DMS79 (cell line): Measurements from ENCODE around the gene PPOX.

Experiments
- DNase-seq: peaks from one replicate; lab custom pipeline; 2025; lab: John Stamatoyannopoulos, UW

The PPOX gene

DNA sequence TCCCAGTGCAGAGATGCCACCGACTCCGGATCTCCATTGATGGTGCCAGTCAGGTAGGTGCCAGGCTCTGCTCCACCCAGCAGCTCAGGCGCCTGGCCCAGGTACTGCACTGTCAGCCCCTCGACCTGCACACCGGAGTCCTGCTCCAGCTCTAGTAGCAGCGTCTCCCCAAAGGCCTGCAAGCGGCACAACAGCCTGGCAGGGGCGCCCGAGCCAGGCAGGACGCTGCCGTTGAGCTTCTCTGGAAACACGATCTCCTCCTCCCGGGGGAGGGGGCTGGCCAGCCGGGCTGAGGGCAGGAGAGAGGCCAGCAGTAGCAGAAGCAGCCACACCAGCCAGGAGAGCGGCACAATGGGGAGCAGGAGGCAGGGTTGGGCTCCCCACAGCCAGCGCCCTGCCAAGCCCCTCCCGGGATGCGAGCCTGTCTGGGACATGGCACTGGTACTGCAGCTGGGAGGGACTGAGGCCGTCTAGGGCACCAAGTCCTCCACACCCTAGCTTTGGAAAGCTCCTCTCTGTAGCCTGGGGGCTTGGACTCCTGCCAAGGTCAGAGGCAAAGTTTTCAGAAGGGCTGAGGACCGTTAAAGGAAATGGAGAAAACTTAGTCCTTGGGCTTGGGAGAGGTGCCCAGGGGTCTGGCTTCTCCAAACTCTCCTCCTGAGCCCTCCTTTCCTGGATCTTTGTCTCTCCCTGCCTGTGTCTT lies 32.1 kb downstream of the PPOX start:
- no peak for DNase-seq

DNA sequence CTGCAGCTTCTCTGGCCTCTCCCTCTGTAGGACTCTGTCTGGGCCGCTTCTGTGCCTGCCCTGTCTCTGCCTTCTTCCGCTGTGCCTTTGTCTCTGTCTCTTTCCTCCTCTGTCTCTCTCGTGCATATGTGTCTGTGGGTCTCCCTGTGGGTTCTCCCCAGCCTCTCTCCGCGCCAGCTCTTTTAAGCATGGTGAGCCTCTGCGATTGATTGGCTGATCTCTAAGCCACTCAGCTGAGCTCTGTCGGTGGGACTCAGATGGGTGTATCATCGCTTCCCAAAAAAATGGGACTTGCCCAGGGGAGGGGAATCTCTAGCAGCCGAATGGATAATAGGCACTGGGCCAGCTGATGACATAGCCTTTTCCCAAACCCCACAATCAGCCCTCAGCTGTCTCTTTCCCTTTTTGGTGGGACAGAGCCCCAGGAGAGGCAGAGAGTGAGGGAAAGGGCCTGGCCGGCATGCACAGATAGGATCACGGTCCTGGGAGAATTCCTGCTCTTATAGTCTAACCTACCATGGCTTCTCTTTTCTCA lies 32.7 kb downstream of the PPOX start, which contains the start of gene ADAMTS4:
Gene ADAMTS4, minus strand, starts transcription at position 158 of the 535 bp plus-strand sequence. CDS start 427 bp downstream, outside the sequence.
- DNase-seq: no peak

DNA sequence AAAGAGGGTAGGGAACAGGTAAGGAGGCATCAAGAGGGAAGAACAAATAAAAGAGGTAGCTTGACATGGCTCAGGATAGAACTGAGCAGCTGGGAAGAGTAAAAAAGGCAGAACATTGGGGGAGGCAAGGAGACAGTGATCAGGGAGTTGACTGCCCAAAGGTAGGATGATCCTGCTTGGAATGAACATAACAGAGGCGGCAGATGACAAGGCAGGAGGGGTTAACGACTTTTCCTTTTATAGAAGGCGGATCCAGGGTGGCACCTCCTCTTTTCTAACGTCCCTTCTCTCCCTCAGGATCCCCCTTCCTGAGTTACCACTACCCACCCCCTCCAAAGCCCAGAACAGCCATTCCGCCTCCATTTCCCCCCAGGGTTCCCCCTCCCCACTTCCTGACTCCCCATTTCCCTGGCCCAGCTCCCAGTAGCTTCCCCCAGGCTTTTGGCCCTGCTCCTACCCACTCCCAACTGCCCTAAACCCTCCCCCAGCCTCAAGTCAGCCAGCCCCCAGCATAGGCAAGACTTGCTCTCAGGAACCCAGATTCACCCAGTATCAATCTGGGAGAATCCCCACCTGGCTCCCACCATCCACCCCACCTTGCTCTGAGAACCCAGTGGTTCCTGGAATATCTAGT lies 33.4 kb downstream of the PPOX start:
- DNase-seq: no peak

DNA sequence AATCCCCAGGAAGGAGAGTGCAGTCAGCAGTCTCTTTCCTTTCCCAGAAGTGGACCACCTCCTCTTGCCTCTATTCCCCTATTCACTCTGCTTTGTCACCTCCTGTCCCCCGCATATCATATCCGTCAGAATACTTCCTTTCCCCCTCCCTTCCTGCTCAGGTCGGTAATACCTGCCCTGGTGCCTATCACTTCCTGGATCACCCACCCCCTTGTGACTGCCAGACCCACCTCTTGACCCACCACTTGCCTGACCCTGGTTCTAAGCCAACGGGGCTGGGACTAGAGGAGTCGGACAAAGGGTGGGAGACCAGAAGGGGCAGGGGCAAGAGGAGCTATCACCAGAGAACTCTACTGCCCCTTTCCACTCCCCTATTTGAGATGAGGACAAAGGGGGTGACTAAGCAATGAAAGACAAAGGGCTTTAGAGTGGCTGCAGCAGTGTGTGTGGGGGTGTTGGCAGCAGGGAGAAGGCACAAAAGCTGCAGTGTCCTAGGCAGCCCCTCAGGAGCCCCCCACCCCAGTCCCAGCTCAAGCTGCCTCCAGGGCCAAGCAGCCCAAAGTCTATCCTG lies 34.3 kb downstream of the PPOX start:
- no peak for DNase-seq

DNA sequence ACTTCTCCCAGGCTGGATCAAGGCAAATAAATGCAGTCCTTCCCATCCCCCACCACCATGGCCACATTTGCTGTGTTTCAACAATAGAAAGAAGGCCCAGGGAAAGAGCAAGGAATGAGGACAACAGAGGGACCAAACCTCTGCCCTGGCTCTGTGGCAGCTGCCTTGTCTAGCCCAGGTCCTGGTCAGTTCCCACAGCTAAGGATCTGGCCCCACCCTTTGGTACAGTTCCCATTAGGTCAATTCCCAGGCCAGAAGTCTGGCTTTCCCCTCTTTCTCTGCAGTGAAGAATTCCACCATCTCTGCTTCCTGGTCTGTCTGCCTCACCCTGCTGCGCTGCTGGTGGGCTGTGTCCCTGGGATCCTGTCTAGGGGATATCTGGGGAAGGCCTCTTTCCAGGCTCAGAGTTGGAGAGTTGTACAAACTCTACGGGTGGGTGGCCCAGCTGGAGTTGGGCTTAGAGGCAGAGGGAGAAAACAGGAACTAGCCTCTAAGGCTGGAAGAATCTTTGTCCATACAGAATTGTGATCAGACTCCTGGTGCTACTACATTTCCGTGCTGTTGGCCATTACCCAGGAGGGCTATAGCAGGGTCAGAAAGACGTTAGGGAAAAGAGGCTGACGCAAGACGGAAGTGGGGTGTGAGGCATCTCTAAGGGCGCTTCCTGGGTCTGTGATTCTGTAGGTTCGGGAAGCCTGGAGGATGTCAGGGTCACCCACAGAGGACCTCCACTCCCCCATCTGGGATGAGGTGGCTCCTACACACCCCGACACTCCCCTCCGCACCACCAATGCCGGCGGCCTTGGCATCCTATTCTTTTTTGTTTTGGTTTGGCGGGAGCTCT lies 35.0 kb downstream of the PPOX start:
- DNase-seq: no peak

DNA sequence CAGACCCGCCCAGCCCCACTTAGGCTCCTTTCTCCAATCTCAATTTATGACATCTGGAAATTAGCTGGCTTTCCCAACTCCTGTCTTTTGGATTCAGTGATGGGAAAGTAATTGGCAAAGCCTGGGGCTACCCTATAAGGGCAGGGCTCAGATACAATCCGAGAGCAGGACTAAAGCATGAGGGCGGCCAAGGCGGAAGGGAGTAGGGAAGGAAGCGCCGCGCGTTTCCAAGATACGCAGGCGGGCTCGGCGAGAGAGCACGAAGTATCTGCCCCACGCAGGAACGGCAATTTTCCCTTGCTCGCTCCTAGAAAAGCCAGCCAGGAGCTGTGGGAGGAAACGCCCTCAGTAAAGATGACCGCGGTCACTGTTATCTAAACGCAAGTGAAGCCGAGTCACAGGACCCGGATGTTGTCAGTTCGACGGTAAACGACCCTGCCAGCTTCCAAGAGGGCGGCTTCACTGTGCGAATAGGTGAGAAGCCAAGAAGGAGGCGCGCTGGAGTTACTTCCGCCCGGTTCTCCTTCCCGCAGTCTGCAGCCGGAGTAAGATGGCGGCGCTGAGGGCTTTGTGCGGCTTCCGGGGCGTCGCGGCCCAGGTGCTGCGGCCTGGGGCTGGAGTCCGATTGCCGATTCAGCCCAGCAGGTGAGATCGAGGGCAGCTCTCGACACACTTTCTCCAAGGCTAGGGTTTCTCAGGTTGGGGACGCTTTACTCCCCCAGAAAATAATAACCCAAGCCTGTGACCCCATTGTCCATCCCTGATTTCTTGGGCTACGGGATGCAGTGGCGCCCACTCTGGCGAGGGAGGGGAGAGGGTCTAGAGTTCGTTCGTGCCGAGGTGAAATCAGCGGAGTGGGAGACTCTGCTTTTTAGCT lies 35.8 kb downstream of the PPOX start, which contains the start of gene NDUFS2:
Gene NDUFS2, plus strand, starts transcription at position 532 of the 877 bp plus-strand sequence. Its CDS starts 19 bp downstream, at position 551.
- peak; percentile 99 for DNase-seq

DNA sequence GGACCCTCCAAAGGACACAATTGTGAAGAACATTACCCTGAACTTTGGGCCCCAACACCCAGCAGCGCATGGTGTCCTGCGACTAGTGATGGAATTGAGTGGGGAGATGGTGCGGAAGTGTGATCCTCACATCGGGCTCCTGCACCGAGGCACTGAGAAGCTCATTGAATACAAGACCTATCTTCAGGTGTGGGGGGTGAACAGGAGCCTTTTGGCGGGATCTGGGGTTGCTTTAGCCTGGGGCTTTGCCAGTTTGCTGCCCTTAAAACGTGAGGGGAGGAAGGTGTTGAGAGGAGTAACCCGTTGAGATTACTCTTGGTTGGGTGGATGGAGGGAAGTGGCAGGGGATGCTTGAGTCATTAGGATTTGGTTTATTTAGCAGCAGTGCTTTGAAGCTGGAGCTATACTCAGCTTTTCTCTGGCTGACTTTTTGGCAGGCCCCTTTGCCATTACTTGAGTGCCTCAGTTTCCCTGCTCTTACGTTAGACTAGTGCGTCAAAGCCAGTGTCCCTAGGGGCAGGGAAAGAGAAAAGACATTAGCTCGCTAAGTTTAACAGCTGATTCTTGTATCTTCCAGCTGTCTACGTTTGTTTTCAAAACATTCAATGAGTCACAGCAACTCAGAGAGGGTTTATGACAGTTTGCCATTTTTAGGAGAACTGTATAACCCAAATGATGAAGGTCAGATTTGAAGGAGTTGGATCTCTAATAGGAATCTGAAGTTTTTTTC lies 40.4 kb downstream of the PPOX start:
- no peak for DNase-seq

DNA sequence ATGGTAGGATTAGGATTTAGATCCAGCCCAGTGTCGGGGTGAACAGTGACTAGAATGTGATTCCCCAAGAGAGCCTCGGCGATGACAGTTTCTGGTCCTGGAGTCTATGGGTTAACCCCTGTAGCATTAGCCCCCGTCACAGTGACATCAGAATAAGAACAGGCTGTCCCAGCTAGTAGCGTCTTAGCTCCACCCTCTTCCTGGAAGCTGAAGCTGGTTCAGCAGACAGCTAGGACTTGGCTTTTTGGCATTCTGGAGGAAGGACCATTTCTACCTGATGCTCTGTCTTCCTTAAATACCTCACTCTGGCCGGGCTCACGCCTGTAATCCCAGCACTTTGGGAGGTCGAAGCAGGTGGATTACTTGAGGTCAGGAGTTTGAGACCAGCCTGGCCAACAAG lies 40.9 kb downstream of the PPOX start:
- no peak for DNase-seq

DNA sequence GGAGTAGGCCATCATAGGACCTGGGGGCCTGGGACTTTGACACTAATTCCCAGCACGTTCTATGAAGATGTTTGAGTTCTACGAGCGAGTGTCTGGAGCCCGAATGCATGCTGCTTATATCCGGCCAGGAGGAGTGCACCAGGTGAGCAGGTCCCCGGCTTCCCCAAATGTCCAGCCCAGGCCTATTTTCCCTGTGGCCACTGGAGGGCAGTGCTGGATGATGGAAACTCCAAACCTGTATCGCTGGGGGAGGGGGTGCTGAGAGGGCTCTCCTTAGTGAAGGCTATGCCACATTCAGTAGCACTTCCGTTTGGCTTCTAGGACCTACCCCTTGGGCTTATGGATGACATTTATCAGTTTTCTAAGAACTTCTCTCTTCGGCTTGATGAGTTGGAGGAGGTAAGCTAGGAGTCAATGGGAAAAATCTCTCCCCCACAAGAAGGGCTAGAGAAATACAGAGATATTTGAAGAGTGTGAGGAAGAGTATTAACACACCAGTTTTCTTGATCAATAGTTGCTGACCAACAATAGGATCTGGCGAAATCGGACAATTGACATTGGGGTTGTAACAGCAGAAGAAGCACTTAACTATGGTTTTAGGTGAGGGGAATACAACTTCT lies 43.7 kb downstream of the PPOX start:
- peak; percentile 12 for DNase-seq

DNA sequence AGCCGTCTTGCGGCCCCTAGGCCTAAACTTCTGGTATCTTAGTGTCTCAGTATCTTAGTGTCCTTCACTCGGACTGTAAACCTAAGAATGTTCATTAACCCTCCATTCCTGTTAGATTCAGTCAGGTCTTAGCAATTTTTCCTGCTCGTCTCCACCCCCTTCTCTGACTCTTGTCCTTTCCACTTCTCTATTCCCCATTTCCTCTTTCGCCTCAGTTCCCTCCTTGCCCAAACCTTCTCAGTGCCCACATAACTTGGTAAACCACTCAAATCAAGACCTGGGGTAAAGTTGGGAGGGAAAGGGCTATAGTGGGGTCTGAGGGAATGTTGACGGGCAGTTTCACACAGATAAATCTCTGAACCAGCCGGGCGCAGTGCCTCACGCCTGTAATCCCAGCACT lies 48.1 kb downstream of the PPOX start:
- no peak for DNase-seq

DNA sequence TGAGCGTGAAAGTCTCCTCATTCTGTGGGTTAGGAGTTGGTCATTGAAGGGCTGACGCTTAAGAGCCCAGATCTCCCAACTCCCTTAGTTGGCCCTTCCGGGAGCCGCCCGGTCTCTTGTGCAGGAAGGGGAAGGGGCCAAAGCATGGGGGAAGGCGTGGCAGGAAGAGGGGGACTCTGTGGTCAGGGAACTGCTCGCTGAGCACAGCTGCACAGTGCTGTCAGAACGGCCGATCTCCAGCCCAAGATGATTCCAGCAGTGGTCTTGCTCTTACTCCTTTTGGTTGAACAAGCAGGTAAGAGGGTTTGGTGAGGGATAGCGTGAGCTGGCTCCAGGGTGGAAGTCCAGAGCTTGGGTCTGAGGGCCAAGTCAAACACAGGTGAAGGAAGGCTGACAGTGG lies 48.9 kb downstream of the PPOX start, which contains the start of gene FCER1G:
Gene FCER1G, plus strand, starts transcription at position 220 of the 400 bp plus-strand sequence. Its CDS starts 27 bp downstream, at position 247.
- DNase-seq: no peak

DNA sequence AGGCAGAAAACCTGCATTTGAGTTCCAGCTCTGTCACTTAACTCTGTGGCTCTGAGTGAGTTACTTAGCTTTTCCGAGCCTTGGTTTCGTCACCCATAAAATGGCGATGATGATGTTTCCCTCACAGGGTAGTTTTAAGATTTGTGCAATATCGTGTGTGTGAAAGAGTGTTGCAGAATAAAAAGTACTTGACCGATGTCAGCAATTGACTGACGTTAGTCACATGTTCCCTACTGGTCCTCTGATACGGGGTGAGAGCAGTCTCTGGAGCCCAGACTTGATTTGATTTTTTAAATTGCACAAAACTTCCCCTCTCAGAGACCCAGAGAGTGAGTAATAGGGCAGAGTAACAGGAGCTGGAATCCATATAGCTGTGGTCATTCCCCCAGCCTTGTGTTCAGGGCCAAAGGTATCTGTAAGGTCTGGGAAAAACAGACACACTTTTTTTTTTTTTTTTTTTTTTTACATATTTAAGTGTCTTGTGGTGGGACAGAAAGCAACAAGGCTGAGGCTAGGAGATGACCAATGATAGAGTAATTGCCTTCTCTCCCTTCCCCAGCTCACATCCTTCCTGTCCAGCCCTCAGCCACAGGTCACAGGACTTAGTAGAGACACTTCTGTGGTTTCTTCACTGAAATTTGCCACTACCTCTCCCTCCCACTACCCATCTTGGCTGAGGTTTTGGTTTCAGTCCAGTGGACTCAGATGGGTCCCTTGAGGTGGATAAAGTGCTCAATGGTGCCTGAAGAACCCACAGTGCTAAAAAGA lies 50.9 kb downstream of the PPOX start:
- DNase-seq: peak; percentile 13

DNA sequence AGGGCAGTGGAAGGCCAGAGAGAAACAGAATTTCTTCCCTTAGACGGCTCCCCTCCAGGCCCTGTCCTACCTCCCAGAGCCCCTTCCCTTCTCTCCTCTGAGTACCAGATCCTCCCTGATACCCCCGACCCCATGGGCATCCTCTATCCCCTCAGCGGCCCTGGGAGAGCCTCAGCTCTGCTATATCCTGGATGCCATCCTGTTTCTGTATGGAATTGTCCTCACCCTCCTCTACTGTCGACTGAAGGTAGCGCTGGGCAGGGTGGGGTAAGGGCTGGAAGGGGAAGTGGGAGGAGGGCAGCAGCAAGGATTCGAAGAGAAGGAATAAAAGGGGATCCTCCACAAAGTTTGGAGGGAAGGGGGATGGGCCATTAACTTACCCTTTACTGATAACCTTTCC lies 51.6 kb downstream of the PPOX start:
- DNase-seq: no peak

DNA sequence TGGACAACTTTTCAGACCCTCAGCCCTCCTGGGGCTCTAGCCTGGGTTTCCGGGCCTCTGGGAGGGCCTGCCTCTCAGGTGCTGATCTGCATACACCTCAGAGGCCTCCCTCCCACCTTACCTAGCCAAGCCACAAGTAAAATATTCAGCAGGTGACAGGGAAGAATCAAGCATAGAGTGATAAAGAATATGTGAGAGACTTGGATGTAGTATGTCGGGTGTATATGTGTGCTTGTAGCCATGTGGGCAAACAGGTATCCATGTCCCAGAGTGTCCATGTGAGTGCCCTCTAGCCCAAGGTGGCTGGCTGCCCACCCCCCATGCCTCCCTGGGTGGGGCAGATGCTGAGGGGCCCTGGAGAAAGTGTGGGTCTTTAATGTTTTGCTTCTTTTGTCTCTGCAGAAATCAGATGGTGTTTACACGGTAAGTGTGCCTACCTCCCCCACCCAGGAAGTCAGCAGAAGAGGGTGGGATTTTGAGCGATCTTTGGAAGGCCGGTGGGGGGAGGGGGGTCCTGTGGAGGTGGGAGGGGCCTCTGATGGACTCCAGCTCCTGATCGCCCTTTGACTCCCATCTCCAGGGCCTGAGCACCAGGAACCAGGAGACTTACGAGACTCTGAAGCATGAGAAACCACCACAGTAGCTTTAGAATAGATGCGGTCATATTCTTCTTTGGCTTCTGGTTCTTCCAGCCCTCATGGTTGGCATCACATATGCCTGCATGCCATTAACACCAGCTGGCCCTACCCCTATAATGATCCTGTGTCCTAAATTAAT lies 52.3 kb downstream of the PPOX start:
- DNase-seq: no peak

DNA sequence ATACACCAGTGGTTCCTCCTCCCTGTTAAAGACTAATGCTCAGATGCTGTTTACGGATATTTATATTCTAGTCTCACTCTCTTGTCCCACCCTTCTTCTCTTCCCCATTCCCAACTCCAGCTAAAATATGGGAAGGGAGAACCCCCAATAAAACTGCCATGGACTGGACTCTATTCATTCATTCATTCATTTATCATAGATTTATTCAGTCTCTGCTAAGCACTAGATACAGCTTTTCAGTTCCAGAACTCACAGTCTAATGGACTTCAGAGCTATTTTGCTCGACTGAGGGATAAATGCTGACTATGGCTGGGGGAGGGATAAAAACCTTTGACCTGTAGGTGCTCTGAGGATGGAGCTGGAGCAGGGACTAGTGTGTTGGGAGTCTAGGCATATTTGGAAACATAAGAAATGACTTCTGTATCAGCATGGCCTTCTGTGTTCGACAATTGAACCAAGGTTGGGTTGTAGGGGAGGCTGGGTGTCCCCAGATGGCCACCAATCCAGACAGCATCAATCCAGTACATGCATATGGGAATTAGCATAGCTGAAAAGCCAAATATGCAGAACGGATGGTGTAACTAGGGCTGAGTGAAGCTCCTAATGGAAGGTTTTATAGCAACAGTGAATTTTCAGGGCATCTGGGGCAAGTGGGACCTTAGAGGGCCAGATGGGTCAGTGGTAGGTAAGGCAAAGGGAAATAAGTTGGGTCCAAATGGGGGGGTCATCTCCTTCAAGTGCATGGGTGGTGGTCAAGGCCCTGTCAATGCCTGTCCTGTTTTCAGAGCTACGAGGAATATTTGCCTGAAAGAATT lies 53.1 kb downstream of the PPOX start:
- no peak for DNase-seq

DNA sequence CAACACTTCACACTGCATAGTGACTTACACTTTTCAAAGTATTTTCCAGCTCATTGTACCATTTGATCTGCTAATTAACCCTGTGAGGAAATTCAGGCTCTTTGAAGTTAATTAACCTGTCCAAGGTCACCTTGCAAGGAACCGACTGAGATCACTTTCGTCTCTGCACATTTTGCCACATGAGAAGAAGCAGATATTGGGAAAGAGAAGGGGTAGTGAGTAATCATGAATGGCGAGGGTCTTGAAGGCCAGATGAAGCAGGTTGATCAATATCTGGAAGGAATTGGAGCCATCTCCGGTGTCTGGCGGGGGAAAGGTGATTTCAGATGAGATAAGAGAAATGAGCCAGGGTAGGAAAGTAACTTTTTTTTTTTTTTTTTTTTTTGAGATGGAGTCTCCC lies 53.8 kb downstream of the PPOX start:
- no peak for DNase-seq
